Fibroblast of mammary gland (primary cell): Measurements from ENCODE around the gene ADAMTS2.

Experiments used
- DNase-seq: peaks from one replicate; pipeline ENCODE4 v3.0.0-alpha.2; 2010; ENCODE audit warnings: low read depth
- H3K4me3 ChIP-seq: 2 replicates; pipeline ENCODE4 v1.5.1; 2011; ENCODE audit warnings: low read depth, mild to moderate bottlenecking, low read length, moderate library complexity; ENCODE audit not compliant: control insufficient read depth
- CTCF ChIP-seq: conservative IDR thresholded peaks from 2 replicates; pipeline ENCODE4 v1.5.1; 2011; ENCODE audit warnings: low read depth, low read length, inconsistent platforms; ENCODE audit not compliant: control insufficient read depth, insufficient read depth

The ADAMTS2 gene

GRCh38 chr5:179367491-179367890 lies 22.2 kb upstream of the ADAMTS2 start:
- DNase-seq, result no peak
- no peak overlapping the region for H3K4me3 ChIP-seq
- TF ChIP-seq CTCF, result no peak

GRCh38 chr5:179362355-179362754 lies 17.1 kb upstream of the ADAMTS2 start:
- DNase-seq, result no peak
- TF ChIP-seq CTCF, result no peak

GRCh38 chr5:179361037-179361603 lies 15.9 kb upstream of the ADAMTS2 start:
- no peak for DNase-seq
- no peak for TF ChIP-seq CTCF
- H3K4me3 ChIP-seq, result no peak overlapping the region

More at GRCh38 chr5:179362355-179362754, 17.1 kb upstream of the ADAMTS2 start:
- H3K4me3 ChIP-seq, result no peak overlapping the region

GRCh38 chr5:179357031-179357430 lies 11.8 kb upstream of the ADAMTS2 start:
- TF ChIP-seq CTCF, result no peak
- H3K4me3 ChIP-seq, result no peak overlapping the region
- DNase-seq, result no peak

GRCh38 chr5:179355976-179356974 lies 11.0 kb upstream of the ADAMTS2 start:
- no peak overlapping the region for H3K4me3 ChIP-seq
- peak; percentile 85 for DNase-seq
- TF ChIP-seq CTCF, result no peak

GRCh38 chr5:179354305-179354882 lies 9.1 kb upstream of the ADAMTS2 start:
- DNase-seq, result no peak
- no peak overlapping the region for H3K4me3 ChIP-seq
- TF ChIP-seq CTCF, result no peak
